ENCODE results near the gene LYRM1.

GRCh38 chr16:20902426-20902825 lies 1.9 kb downstream of the LYRM1 start:
- no peak for TF ChIP-seq EZH2phosphoT487 (IDR thresholded peaks at IDR 0.05; ENCODE audit: low read length)
- no peak for TF ChIP-seq CTCF (IDR thresholded peaks at IDR 0.05; ENCODE audit: low read length)

Measured in MM.1S (cell line).